A549 treated with DMSO at 1 μM for 4 hours (cell line): ENCODE data around the gene C5orf52. TPM values are rescaled to one million over a fixed set of nuclear protein-coding genes. Genes with fewer than 3 reads are reported as not detected.

ENCODE experiments used
- total RNA-seq: library from RNA; stranded (reverse); fragments of 200-300 nt; extraction: Qiagen RNA extraction; gene quantifications from 5 replicates; pipeline ENCODE4 v1.2.3, GENCODE V29; 2022; ENCODE audit warnings: low read depth

The C5orf52 gene
- not detected in 5 replicates for total RNA-seq

GRCh38 chr5:157670662-157671591 is at the start of gene C5orf52:
TSS of gene C5orf52 (plus strand) at chr5:157671533. CDS start at chr5:157671615, 82 bp downstream.

DNA sequence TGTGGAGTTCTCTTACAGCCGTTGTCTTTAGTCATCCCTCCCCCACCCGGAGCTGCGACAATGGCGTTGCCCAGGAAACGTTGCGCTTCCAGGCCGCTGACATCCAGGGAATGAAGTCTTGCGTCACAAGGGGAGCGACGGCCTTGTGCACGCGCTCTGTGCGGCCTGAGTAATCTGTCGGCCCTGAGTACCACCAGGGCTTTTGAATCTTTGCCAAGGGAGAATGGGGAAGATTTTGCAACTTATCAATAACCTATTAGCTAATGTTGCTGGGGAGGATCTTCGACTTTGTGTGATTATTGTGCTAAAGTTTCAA is 19.0 kb upstream of the C5orf52 start, which contains the start of gene SOX30:
SOX30 (minus strand) TSS at position 62 of the 316 bp plus-strand sequence. CDS start 360 bp downstream, outside the sequence.

Other genes with a start within 250 kb of the C5orf52 start
- 10.1 to 16.2 TPM (median 11.0 TPM) in 5 replicates for gene NIPAL4, start 211.3 kb upstream of the C5orf52 start, total RNA-seq
- gene ADAM19, start 95.8 kb upstream of the C5orf52 start, total RNA-seq: 14.4 to 20.2 TPM (median 17.3 TPM) in 5 replicates
- gene SOX30, start 19.1 kb upstream of the C5orf52 start, total RNA-seq: 0.03 to 0.05 TPM in 2 of 5 replicates, not detected in the others
- gene THG1L, start 59.9 kb downstream of the C5orf52 start, total RNA-seq: 27.2 to 37.5 TPM (median 28.2 TPM) in 5 replicates
- gene LSM11, start 72.2 kb downstream of the C5orf52 start, total RNA-seq: 2.9 to 3.6 TPM (median 3.1 TPM) in 5 replicates
- gene CLINT1, start 187.6 kb downstream of the C5orf52 start, total RNA-seq: 73.0 to 88.3 TPM (median 85.8 TPM) in 5 replicates